Endometrial microvascular endothelial cells (primary cell): ENCODE data around the gene SLCO2B1. TPM values are rescaled to one million over a fixed set of nuclear protein-coding genes. Genes with fewer than 3 reads are reported as not detected.

Experiments used
- total RNA-seq: library from RNA; depleted of rRNA; stranded (reverse); fragments of >200 nt; gene quantifications from one replicate; pipeline ENCODE4 v1.2.3, GENCODE V29; 2015; ENCODE audit errors: inconsistent ontology term

SLCO2B1 gene
- total RNA-seq, 1 donor from 2014 or later: 0.65 TPM

Other genes with a start within 250 kb of the SLCO2B1 start
- 12.0 TPM for gene XRRA1, start 202.0 kb upstream of the SLCO2B1 start, total RNA-seq
- 33.7 TPM for gene SPCS2, start 201.8 kb upstream of the SLCO2B1 start, total RNA-seq
- 7.5 TPM for gene NEU3, start 162.2 kb upstream of the SLCO2B1 start, total RNA-seq
- gene OR2AT4, start 54.2 kb upstream of the SLCO2B1 start, total RNA-seq: not detected
- not detected for gene TPBGL, start 89.7 kb downstream of the SLCO2B1 start, total RNA-seq
- 22.7 TPM for gene ARRB1, start 200.6 kb downstream of the SLCO2B1 start, total RNA-seq
- gene RPS3, start 248.4 kb downstream of the SLCO2B1 start, total RNA-seq: 1,799 TPM